K562 (cell line): ENCODE data around the gene RAB31. TPM values are rescaled to one million over a fixed set of nuclear protein-coding genes. Genes with fewer than 3 reads are reported as not detected.

Experiments used
- CC2D1A ChIP-seq: fragments of 450-650 bp; IDR thresholded peaks from 2 replicates; pipeline ENCODE4 v1.6.1; 2017; ENCODE audit warnings: mild to moderate bottlenecking
- DEAF1 ChIP-seq: fragments of 450-650 bp; formaldehyde crosslinking; IDR thresholded peaks from 2 replicates; pipeline ENCODE4 v1.4.0; 2020; ENCODE audit warnings: mild to moderate bottlenecking, moderate library complexity
- E2F5 ChIP-seq: sonication (generic); formaldehyde crosslinking; IDR thresholded peaks from 2 replicates; pipeline ENCODE4 v1.8.0; 2022; ENCODE audit warnings: mild to moderate bottlenecking, missing genetic modification reagents
- FOXJ2 ChIP-seq: fragments of 200-800 bp; sonication (Bioruptor generic); IDR thresholded peaks from 2 replicates; pipeline ENCODE4 v1.6.1; 2016; ENCODE audit warnings: missing genetic modification characterization, missing compliant biosample characterization
- FUS ChIP-seq: fragments of 200-400 bp; formaldehyde crosslinking; optimal IDR thresholded peaks from 2 replicates; pipeline ENCODE3; 2017; ENCODE audit warnings: low read depth, low read length
- GTF2B ChIP-seq: IDR thresholded peaks from 2 replicates; pipeline ENCODE4 v1.6.1; 2011; ENCODE audit not compliant: insufficient read length; ENCODE audit errors: extremely low read depth
- IRF2 ChIP-seq: sonication (generic); formaldehyde crosslinking; IDR thresholded peaks from 2 replicates; pipeline ENCODE4 v1.8.1; 2022; ENCODE audit warnings: mild to moderate bottlenecking, missing genetic modification reagents
- KLF16 ChIP-seq: IDR thresholded peaks from 2 replicates; pipeline ENCODE4 v1.6.1; 2016; ENCODE audit warnings: antibody characterized with exemption
- NFATC3 ChIP-seq: fragments of 450-650 bp; IDR thresholded peaks from 2 replicates; pipeline ENCODE4 v1.6.1; 2017; ENCODE audit warnings: mild to moderate bottlenecking
- PHTF2 ChIP-seq: fragments of 250-450 bp; sonication (Bioruptor Pico); IDR thresholded peaks from 2 replicates; pipeline ENCODE4 v1.5.0; 2021; ENCODE audit warnings: mild to moderate bottlenecking
- PPARD ChIP-seq: fragments of 250-450 bp; sonication (Bioruptor Pico); IDR thresholded peaks from 2 replicates; pipeline ENCODE4 v1.8.0; 2022; ENCODE audit warnings: inconsistent platforms, mild to moderate bottlenecking, moderate library complexity
- THRA ChIP-seq: fragments of 450-650 bp; IDR thresholded peaks from 2 replicates; pipeline ENCODE4 v1.6.1; 2017; ENCODE audit warnings: mild to moderate bottlenecking, moderate library complexity
- TRIM24 ChIP-seq, 2 experiments: fragments of 450-650 bp; IDR thresholded peaks; 2 replicates each; pipeline ENCODE4 v1.6.1; 2016
- TRIM25 ChIP-seq: fragments of 450-650 bp; IDR thresholded peaks from 2 replicates; pipeline ENCODE4 v1.7.0; 2016; ENCODE audit warnings: borderline replicate concordance
- U2AF2 ChIP-seq: fragments of 200-400 bp; formaldehyde crosslinking; optimal IDR thresholded peaks from 2 replicates; pipeline ENCODE3; 2017; ENCODE audit warnings: low read depth, mild to moderate bottlenecking, low read length
- ZBTB1 ChIP-seq: sonication (generic); formaldehyde crosslinking; IDR thresholded peaks from 2 replicates; pipeline ENCODE4 v1.8.1; 2023; ENCODE audit warnings: missing genetic modification reagents, low read depth, mild to moderate bottlenecking, borderline replicate concordance
- ZBTB7A ChIP-seq: IDR thresholded peaks from 2 replicates; pipeline ENCODE4 v1.6.1; 2011; ENCODE audit warnings: low read depth, mild to moderate bottlenecking, low read length, moderate library complexity, borderline replicate concordance; ENCODE audit not compliant: control insufficient read depth
- ZNF518B ChIP-seq: fragments of 250-450 bp; sonication (Bioruptor Pico); IDR thresholded peaks from 2 replicates; pipeline ENCODE4 v1.5.0; 2021; ENCODE audit warnings: mild to moderate bottlenecking, moderate library complexity
- polyA plus RNA-seq, 8 experiments: library from polyadenylated mRNA; depleted of rRNA in 4 of 8; stranded (reverse) in 5 of 8; unstranded in 3 of 8; fragments of >200 nt; fragmentation: Nextera tagmentation in 2 of 8; fragmentation: Illumina TruSeq in 1 of 8; extraction: Ambion mirVana in 2 of 8; extraction: Trizol in 1 of 8; gene quantifications; 2 replicates each; pipeline versions ENCODE4 v1.2.1 to v1.2.3, GENCODE V29; 2011 to 2014; ENCODE audit warnings: inconsistent platforms in 1 of 8, missing spikeins in 1 of 8
- total RNA-seq, 7 experiments: library from RNA; depleted of rRNA in 6 of 7; stranded (reverse); fragments of >200 nt in 6 of 7; fragmentation: Illumina TruSeq in 2 of 7; extraction: Trizol in 2 of 7; gene quantifications; 2 replicates each; pipeline versions ENCODE4 v1.2.1 to v1.2.3, GENCODE V29; 2011 to 2021; ENCODE audit warnings: low replicate concordance in 1 of 7

RAB31 gene
- total and polyA plus RNA-seq, 9 of the 15 experiments (the other 6 are each of a cell fraction or from before 2014, with no cell fraction given), result 20.7 to 70.4 (median 41.3) TPM

- no peak for TF ChIP-seq U2AF2
- TF ChIP-seq GTF2B, result no peak
- TF ChIP-seq TRIM24 (IDR thresholded peaks at IDR 0.05), result peak in 1 of 2 experiments; percentile 38; a peak in 1 of 4 replicates
- TF ChIP-seq E2F5, result no peak
- TF ChIP-seq NFATC3, result no peak
- TF ChIP-seq ZBTB1 (CRISPR knock-in tag), result no peak
- TF ChIP-seq TRIM25, result 0 out of 2 replicates have a peak, but pooled peaks have one; percentile 26
- no peak for TF ChIP-seq ZBTB7A
- TF ChIP-seq ZNF518B (CRISPR knock-in tag), result no peak
- TF ChIP-seq DEAF1 (CRISPR knock-in tag), result no peak
- TF ChIP-seq PPARD (CRISPR knock-in tag), result no peak
- no peak for TF ChIP-seq PHTF2 (CRISPR knock-in tag)
- no peak for TF ChIP-seq THRA
- TF ChIP-seq CC2D1A, result no peak
- no peak for TF ChIP-seq FUS
- no peak for TF ChIP-seq FOXJ2
- no peak for TF ChIP-seq KLF16
- no peak for TF ChIP-seq IRF2 (CRISPR knock-in tag)
Observed at GRCh38 chr18:9849407-9850283, 141.5 kb downstream of the RAB31 start (continued).
